ENCODE data around the gene PRADC1. TPM values are rescaled to one million over a fixed set of nuclear protein-coding genes. Genes with fewer than 3 reads are reported as not detected.

PRADC1 gene
- total RNA-seq, 1 donor from 2014 or later: 8.1 TPM

- Histone ChIP-seq H3K27me3 (no peaks in the 10 kb centered on the region), H3K27ac (no peak overlapping the region), H3K36me3 (peaks cover 0 to 55% of the 10 kb centered on the region in 2 donors), H3K4me3 (no peak overlapping the region), H3K9me3 (no peaks in the 10 kb centered on the region), H3K4me1 (no peaks in the 10 kb centered on the region)
- no peak for DNase-seq (ENCODE audit: extremely low spot score in 2 of 2)
- intact Hi-C loops (cut with DNase I): no loop called here
- TF ChIP-seq, protein P1, sequence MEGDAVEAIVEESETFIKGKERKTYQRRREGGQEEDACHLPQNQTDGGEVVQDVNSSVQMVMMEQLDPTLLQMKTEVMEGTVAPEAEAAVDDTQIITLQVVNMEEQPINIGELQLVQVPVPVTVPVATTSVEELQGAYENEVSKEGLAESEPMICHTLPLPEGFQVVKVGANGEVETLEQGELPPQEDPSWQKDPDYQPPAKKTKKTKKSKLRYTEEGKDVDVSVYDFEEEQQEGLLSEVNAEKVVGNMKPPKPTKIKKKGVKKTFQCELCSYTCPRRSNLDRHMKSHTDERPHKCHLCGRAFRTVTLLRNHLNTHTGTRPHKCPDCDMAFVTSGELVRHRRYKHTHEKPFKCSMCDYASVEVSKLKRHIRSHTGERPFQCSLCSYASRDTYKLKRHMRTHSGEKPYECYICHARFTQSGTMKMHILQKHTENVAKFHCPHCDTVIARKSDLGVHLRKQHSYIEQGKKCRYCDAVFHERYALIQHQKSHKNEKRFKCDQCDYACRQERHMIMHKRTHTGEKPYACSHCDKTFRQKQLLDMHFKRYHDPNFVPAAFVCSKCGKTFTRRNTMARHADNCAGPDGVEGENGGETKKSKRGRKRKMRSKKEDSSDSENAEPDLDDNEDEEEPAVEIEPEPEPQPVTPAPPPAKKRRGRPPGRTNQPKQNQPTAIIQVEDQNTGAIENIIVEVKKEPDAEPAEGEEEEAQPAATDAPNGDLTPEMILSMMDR (IDR thresholded peaks at IDR 0.05): no peak
- TF ChIP-seq POLR2AphosphoS5 (IDR thresholded peaks at IDR 0.05; ENCODE audit: insufficient read depth in 1 of 2, low read depth in 1 of 2) (no peak), POLR2A (IDR thresholded peaks at IDR 0.05) (no peak)
Measured at GRCh38 chr2:73253400-73253799, 20.4 kb upstream of the PRADC1 start.

DNA sequence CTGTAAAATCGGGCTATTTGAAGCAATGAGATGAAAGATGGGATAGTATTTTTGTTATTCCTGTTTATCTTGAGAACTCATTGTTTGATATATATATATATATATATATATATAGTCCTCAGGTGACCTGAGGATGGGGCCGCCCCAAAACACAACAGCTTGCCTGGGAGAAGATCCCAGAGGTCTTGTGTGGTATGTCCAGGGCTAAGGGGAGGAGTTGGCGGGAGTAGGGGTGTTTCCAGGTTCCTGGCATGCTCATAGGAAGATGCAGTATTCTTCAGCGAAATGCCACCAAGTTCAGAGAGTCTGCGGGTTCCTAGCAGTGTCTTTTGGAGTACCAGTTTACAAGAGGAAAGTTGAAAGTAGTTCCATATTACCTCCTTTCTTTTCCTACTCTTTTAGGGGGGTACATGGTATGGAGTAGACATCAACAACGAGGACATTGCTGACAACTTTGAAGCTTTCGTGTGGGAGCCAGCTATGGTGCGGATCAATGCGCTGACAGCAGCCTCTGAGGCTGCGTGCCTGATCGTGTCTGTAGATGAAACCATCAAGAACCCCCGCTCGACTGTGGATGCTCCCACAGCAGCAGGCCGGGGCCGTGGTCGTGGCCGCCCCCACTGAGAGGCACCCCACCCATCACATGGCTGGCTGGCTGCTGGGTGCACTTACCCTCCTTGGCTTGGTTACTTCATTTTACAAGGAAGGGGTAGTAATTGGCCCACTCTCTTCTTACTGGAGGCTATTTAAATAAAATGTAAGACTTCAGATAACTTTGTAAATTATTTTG is 19.4 kb upstream of the PRADC1 start:
- Histone ChIP-seq H3K36me3 (peaks cover 0 to 65% of the 10 kb centered on the region in 2 donors), H3K4me3 (no peak overlapping the region), H3K27ac (no peak overlapping the region), H3K4me1 (no peaks in the 10 kb centered on the region), H3K27me3 (no peaks in the 10 kb centered on the region), H3K9me3 (no peaks in the 10 kb centered on the region)
- intact Hi-C loops (cut with DNase I): no loop called here
- TF ChIP-seq POLR2AphosphoS5 (IDR thresholded peaks at IDR 0.05; ENCODE audit: insufficient read depth in 1 of 2, low read depth in 1 of 2) (no peak), POLR2A (IDR thresholded peaks at IDR 0.05) (no peak)
- TF ChIP-seq, protein P1 (IDR thresholded peaks at IDR 0.05): no peak
- no peak for DNase-seq (ENCODE audit: extremely low spot score in 2 of 2)

DNA sequence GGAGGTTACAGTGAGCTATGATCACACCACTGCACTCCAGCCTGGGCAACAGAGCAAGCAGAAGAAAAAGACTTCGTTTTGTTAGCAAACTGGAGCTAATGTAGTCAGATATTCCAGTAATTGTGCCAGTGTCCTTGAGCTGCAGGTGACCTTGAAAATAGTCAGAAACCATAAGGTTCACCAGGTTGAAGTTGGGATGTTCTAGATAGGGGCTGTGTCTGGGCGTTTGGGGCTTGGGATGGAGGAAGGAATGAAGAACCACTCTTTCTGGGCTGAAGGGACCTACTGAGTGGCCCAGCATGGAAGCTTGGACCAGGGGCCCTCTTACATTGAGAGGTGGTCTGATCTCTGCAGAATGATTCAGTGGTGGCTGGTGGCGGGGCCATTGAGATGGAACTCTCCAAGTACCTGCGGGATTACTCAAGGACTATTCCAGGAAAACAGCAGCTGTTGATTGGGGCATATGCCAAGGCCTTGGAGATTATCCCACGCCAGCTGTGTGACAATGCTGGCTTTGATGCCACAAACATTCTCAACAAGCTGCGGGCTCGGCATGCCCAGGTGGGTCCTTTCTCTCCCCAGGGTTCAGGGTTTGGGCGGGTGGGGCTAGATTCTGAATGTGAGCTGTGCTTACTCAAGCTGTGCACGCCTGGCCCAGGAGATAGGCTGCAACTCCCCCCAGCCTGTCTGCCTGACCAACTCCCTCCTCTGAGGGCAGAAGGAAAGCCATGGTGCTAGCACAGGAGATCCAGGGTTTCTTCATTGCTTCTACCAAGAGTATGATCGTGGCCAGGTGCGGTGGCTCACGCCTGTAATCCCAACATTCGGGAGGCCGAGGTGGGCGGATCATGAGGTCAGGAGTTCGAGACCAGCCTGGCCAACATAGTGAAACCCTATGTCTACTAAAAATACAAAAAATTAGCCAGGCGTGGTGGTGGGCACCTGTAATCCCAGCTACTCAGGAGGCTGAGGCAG is 18.1 kb upstream of the PRADC1 start:
- no peak for DNase-seq (ENCODE audit: extremely low spot score in 2 of 2)
- Histone ChIP-seq H3K4me3 (no peak overlapping the region), H3K4me1 (no peaks in the 10 kb centered on the region), H3K27me3 (no peaks in the 10 kb centered on the region), H3K36me3 (peaks cover 0 to 77% of the 10 kb centered on the region in 2 donors), H3K9me3 (no peaks in the 10 kb centered on the region), H3K27ac (no peak overlapping the region)
- TF ChIP-seq POLR2AphosphoS5 (IDR thresholded peaks at IDR 0.05; ENCODE audit: insufficient read depth in 1 of 2, low read depth in 1 of 2) (no peak), POLR2A (IDR thresholded peaks at IDR 0.05) (no peak)
- TF ChIP-seq, protein P1 (IDR thresholded peaks at IDR 0.05): no peak
- intact Hi-C loops (cut with DNase I): no loop called here

DNA sequence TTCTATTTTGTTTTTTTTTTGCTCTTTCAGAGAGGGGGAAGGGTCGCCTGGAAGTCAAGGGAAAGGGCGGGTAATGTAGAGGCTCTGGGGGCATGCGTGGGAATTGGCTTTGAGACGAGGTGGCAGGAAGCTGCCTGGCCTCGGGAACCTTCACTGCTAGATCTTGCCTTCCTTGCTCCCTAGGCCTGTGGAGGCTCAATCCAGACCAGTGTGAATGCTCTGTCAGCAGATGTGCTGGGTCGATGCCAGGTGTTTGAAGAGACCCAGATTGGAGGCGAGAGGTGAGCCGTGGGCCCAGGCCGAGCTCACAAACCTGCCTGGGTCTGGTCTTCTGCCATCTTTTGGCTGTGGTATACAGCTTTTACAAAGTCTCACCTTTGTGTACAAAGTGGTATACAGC is 16.6 kb upstream of the PRADC1 start:
- TF ChIP-seq POLR2AphosphoS5 (IDR thresholded peaks at IDR 0.05; ENCODE audit: insufficient read depth in 1 of 2, low read depth in 1 of 2) (no peak), POLR2A (IDR thresholded peaks at IDR 0.05) (no peak)
- TF ChIP-seq, protein P1 (IDR thresholded peaks at IDR 0.05): no peak
- H3K9me3 ChIP-seq: no peaks in the 10 kb centered on the region
- no peak for DNase-seq (ENCODE audit: extremely low spot score in 2 of 2)
- H3K4me3 ChIP-seq: no peak overlapping the region
- peaks cover 3 to 93% of the 10 kb centered on the region in 2 donors for H3K36me3 ChIP-seq
- no peak overlapping the region for H3K27ac ChIP-seq
- no peaks in the 10 kb centered on the region for H3K27me3 ChIP-seq
- intact Hi-C loops (cut with DNase I): no loop called here
- H3K4me1 ChIP-seq: no peaks in the 10 kb centered on the region
